GM23248 (cell line): ENCODE data around the gene CACNB4.

Experiments
- EZH2 ChIP-seq: fragments of 200-600 bp; sonication (generic); IDR thresholded peaks from 2 replicates; pipeline ENCODE4 v1.6.1; 2018; ENCODE audit warnings: antibody characterized with exemption, mild to moderate bottlenecking; ENCODE audit not compliant: insufficient read depth, poor library complexity, severe bottlenecking
- EZH2phosphoT487 ChIP-seq: fragments of 200-600 bp; sonication (generic); IDR thresholded peaks from 2 replicates; pipeline ENCODE4 v1.6.1; 2018; ENCODE audit warnings: antibody characterized with exemption, moderate library complexity, mild to moderate bottlenecking, low read depth; ENCODE audit not compliant: insufficient read depth

DNA sequence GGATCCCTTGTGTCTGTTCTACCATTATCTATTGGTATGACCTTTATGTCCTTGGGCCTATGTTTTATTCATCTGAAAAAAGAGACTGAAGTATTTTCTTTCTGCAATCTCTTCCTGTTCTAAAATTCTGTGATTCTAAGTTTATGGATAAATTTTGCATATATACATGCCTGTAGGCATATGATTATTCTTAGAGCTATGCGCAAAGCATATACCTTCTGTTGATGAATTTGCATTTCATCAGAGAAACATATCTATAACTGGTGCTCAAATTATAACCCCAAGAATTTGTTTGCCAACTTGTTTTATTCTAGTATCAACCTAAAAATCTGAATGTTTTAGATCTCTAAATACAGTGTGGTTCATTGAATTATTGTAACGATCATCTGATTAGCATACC, 6.7 kb downstream of the CACNB4 start:
- TF ChIP-seq EZH2phosphoT487 (no peak), EZH2 (no peak)
